Peyer's patch (tissue), 4 donors: ENCODE data around the gene SPEM3. TPM values are rescaled to one million over a fixed set of nuclear protein-coding genes. Genes with fewer than 3 reads are reported as not detected.

Experiments
- DNase-seq, 3 donors: peaks; one replicate each; pipeline ENCODE4 v3.0.0-alpha.2; 2017 to 2019
- H3K27ac ChIP-seq, 4 donors: fragments of 200-600 bp; sonication (generic); one replicate each; pipeline ENCODE4 v1.5.1; 2016 to 2019
- H3K27me3 ChIP-seq, 2 donors: fragments of 200-600 bp; sonication (generic); one replicate each; pipeline ENCODE4 v1.5.1; 2019
- H3K36me3 ChIP-seq, 3 donors: fragments of 200-600 bp; sonication (generic); one replicate each; pipeline ENCODE4 v1.5.1; 2016 to 2019
- H3K4me1 ChIP-seq, 4 donors: fragments of 200-600 bp; sonication (generic); one replicate each; pipeline ENCODE4 v1.5.1; 2016 to 2019
- H3K4me3 ChIP-seq, 4 donors: fragments of 200-600 bp; sonication (generic); 1 replicate in 3 of 4; 2 replicates in 1 of 4; pipeline ENCODE4 v1.5.1; 2016 to 2019; ENCODE audit warnings: mild to moderate bottlenecking in 1 of 4
- H3K9me3 ChIP-seq, 4 donors: fragments of 200-600 bp; sonication (generic); one replicate each; pipeline ENCODE4 v1.5.1; 2016 to 2019; ENCODE audit warnings: mild to moderate bottlenecking in 1 of 4
- CTCF ChIP-seq, 6 experiments: fragments of 450-650 bp in 4 of 6; fragments of 200-600 bp in 2 of 6; sonication (generic) in 1 of 6; IDR thresholded peaks; one replicate each; pipeline ENCODE4 v1.5.1; 2017 to 2019; ENCODE audit warnings: antibody characterized with exemption in 6 of 6, mild to moderate bottlenecking in 3 of 6, moderate library complexity in 1 of 6
- POLR2A ChIP-seq, 2 donors: fragments of 450-650 bp; IDR thresholded peaks; one replicate each; pipeline ENCODE4 v1.5.1; 2017; ENCODE audit warnings: antibody characterized with exemption in 2 of 2, mild to moderate bottlenecking in 2 of 2, moderate library complexity in 2 of 2
- total RNA-seq, 4 donors: library from RNA; depleted of rRNA; stranded (reverse); fragments of >200 nt; gene quantifications; one replicate each; pipeline ENCODE4 v1.1.0, GENCODE V29; 2016

Gene SPEM3
- total RNA-seq, 4 donors from 2014 or later, result not detected

- no peaks in the 10 kb centered on the region for H3K9me3 ChIP-seq
- H3K4me3 ChIP-seq, result no peak overlapping the region
- H3K27me3 ChIP-seq, result no peaks in the 10 kb centered on the region
- no peak for TF ChIP-seq POLR2A (IDR thresholded peaks at IDR 0.05)
- TF ChIP-seq CTCF (IDR thresholded peaks at IDR 0.05), result no peak
- H3K4me1 ChIP-seq, result peaks cover 0 to 16% (median 6%) of the 10 kb centered on the region in 4 donors
- DNase-seq, result no peak
- H3K36me3 ChIP-seq, result peaks cover 0 to 42% (median 0%) of the 10 kb centered on the region in 3 donors
- H3K27ac ChIP-seq, result no peak overlapping the region
Measured at GRCh38 chr17:7391307-7391706, 37.4 kb upstream of the SPEM3 start.

- Histone ChIP-seq H3K36me3 (peaks cover 0 to 33% (median 0%) of the 10 kb centered on the region in 3 donors), H3K4me1 (peaks cover 0 to 16% (median 6%) of the 10 kb centered on the region in 4 donors), H3K4me3 (peak overlapping the region; percentile 74 to 86 (median 80)), H3K27me3 (no peaks in the 10 kb centered on the region), H3K27ac (peak overlapping the region in 1 of 4 donors; percentile 96), H3K9me3 (no peaks in the 10 kb centered on the region)
- TF ChIP-seq POLR2A (IDR thresholded peaks at IDR 0.05) (no peak), CTCF (IDR thresholded peaks at IDR 0.05) (no peak)
- DNase-seq, result no peak
Measured at GRCh38 chr17:7392696-7393612, 35.7 kb upstream of the SPEM3 start.

GRCh38 chr17:7393613-7394451 lies 34.8 kb upstream of the SPEM3 start:
- H3K9me3 ChIP-seq, result no peaks in the 10 kb centered on the region
- peaks cover 0 to 24% (median 0%) of the 10 kb centered on the region in 3 donors for H3K36me3 ChIP-seq
- DNase-seq, result peak; percentile 57 to 77 (median 64)
- peak overlapping the region; percentile 84 to 96 (median 95) for H3K27ac ChIP-seq
- TF ChIP-seq POLR2A (IDR thresholded peaks at IDR 0.05) (no peak), CTCF (IDR thresholded peaks at IDR 0.05) (no peak)
- H3K4me3 ChIP-seq, result peak overlapping the region; percentile 74 to 86 (median 80)
- H3K27me3 ChIP-seq, result no peaks in the 10 kb centered on the region
- H3K4me1 ChIP-seq, result peaks cover 0 to 16% (median 6%) of the 10 kb centered on the region in 4 donors

- H3K27me3 ChIP-seq, result no peaks in the 10 kb centered on the region
- peak within 1 kb of the TSS; percentile 84 to 96 (median 95) for H3K27ac ChIP-seq
- peaks cover 0 to 17% (median 0%) of the 10 kb centered on the region in 3 donors for H3K36me3 ChIP-seq
- peak; percentile 80 to 94 (median 93) for DNase-seq
- no peaks in the 10 kb centered on the region for H3K9me3 ChIP-seq
- peaks cover 0 to 16% (median 6%) of the 10 kb centered on the region in 4 donors for H3K4me1 ChIP-seq
- peak within 1 kb of the TSS; percentile 74 to 86 (median 80) for H3K4me3 ChIP-seq
- TF ChIP-seq CTCF (IDR thresholded peaks at IDR 0.05), result peak in 5 of 6 experiments; percentile 3 to 48 (median 42)
- peak; percentile 80 to 87 for TF ChIP-seq POLR2A (IDR thresholded peaks at IDR 0.05)
Measured at GRCh38 chr17:7394452-7395191, 34.0 kb upstream of the SPEM3 start, which contains the start of gene PLSCR3. Gene PLSCR3, minus strand, starts transcription at chr17:7394525. Its CDS starts 415 bp downstream, at chr17:7394110.

- DNase-seq, result no peak
- Histone ChIP-seq H3K27ac (no peak overlapping the region), H3K36me3 (peaks cover 0 to 2% (median 0%) of the 10 kb centered on the region in 3 donors), H3K27me3 (no peaks in the 10 kb centered on the region), H3K9me3 (no peaks in the 10 kb centered on the region), H3K4me1 (peaks cover 0 to 16% (median 6%) of the 10 kb centered on the region in 4 donors), H3K4me3 (no peak overlapping the region)
- TF ChIP-seq POLR2A (IDR thresholded peaks at IDR 0.05), result no peak
- peak in 2 of 6 experiments; percentile 2 to 9 for TF ChIP-seq CTCF (IDR thresholded peaks at IDR 0.05)
Measured at GRCh38 chr17:7396147-7396546, 32.5 kb upstream of the SPEM3 start.
